Type B pancreatic cell (in vitro differentiated cells): ENCODE measurements around the gene POMC. TPM values are rescaled to one million over a fixed set of nuclear protein-coding genes. Genes with fewer than 3 reads are reported as not detected.

Source experiments
- DNase-seq: peaks from one replicate; pipeline ENCODE4 v3.0.0; 2021; ENCODE audit warnings: mixed read lengths; ENCODE audit not compliant: unreplicated experiment; ENCODE audit errors: extremely low spot score
- H3K27ac Mint-ChIP-seq: 2 replicates; pipeline ENCODE4 v1.8.0; 2021; ENCODE audit warnings: mild to moderate bottlenecking, mixed read lengths
- H3K27me3 Mint-ChIP-seq: 2 replicates; pipeline ENCODE4 v1.8.0; 2021; ENCODE audit warnings: mixed read lengths
- H3K36me3 Mint-ChIP-seq: 2 replicates; pipeline ENCODE4 v1.8.0; 2021; ENCODE audit warnings: mixed read lengths
- H3K4me1 Mint-ChIP-seq: one replicate; pipeline ENCODE4 v1.8.0; 2021; ENCODE audit warnings: mixed read lengths; ENCODE audit not compliant: unreplicated experiment
- H3K4me3 Mint-ChIP-seq: 2 replicates; pipeline ENCODE4 v1.8.0; 2021; ENCODE audit warnings: mild to moderate bottlenecking, mixed read lengths
- H3K9me3 Mint-ChIP-seq: 2 replicates; pipeline ENCODE4 v1.8.0; 2021; ENCODE audit warnings: mixed read lengths
- CTCF ChIP-seq: fragments of 200-600 bp; sonication (generic); conservative IDR thresholded peaks from 2 replicates; pipeline ENCODE4 v1.5.0; 2021; ENCODE audit warnings: antibody characterized with exemption, mild to moderate bottlenecking
- total RNA-seq: library from RNA; stranded (reverse); gene quantifications from 2 replicates; pipeline ENCODE4 v1.2.1, GENCODE V29; 2021; ENCODE audit warnings: low replicate concordance

Gene POMC
- total RNA-seq, 1 donor from 2014 or later: 0.87 TPM

GRCh38 chr2:25115249-25115883, 53.0 kb downstream of the POMC start:
- H3K27ac Mint-ChIP-seq: no peak overlapping the region
- H3K9me3 Mint-ChIP-seq: no peaks in the 10 kb centered on the region
- H3K4me3 Mint-ChIP-seq: no peak overlapping the region

GRCh38 chr2:25112113-25112512, 56.3 kb downstream of the POMC start:
- Mint-ChIP-seq H3K4me3 (no peak overlapping the region), H3K9me3 (no peaks in the 10 kb centered on the region), H3K36me3 (peaks cover 4% of the 10 kb centered on the region), H3K27ac (no peak overlapping the region), H3K4me1 (no peaks in the 10 kb centered on the region), H3K27me3 (no peaks in the 10 kb centered on the region)
- TF ChIP-seq CTCF: no peak
- DNase-seq: no peak

More at GRCh38 chr2:25115249-25115883, 53.0 kb downstream of the POMC start:
- DNase-seq: no peak
- no peak for TF ChIP-seq CTCF
- no peaks in the 10 kb centered on the region for H3K27me3 Mint-ChIP-seq
- no peaks in the 10 kb centered on the region for H3K4me1 Mint-ChIP-seq
- H3K36me3 Mint-ChIP-seq: peaks cover 4% of the 10 kb centered on the region

Other genes with a start within 250 kb of the POMC start
- gene ADCY3, start 248.3 kb downstream of the POMC start, total RNA-seq: 22.1 and 46.2 TPM in 2 replicates
- 7.5 and 9.1 TPM in 2 replicates for gene DNAJC27, start 196.6 kb downstream of the POMC start, total RNA-seq
- 5.3 and 12.4 TPM in 2 replicates for gene EFR3B, start 126.5 kb downstream of the POMC start, total RNA-seq
- gene DNMT3A, start 173.3 kb upstream of the POMC start, total RNA-seq: 97.6 and 139 TPM in 2 replicates